WERI-Rb-1 (cell line): Measurements from ENCODE around the gene SLC22A15.

Experiments used
- DNase-seq: peaks from one replicate; pipeline ENCODE4 v3.0.0-alpha.2; 2020
- H3K27ac ChIP-seq: fragments of 250-450 bp; sonication (Bioruptor Pico); 2 replicates; pipeline ENCODE4 v1.5.1; 2020; ENCODE audit warnings: mild to moderate bottlenecking, moderate library complexity
- H3K27me3 ChIP-seq: fragments of 250-450 bp; sonication (Bioruptor Pico); 2 replicates; pipeline ENCODE4 v1.5.1; 2021; ENCODE audit warnings: mild to moderate bottlenecking, low read depth, moderate library complexity; ENCODE audit not compliant: insufficient read depth, severe bottlenecking
- H3K36me3 ChIP-seq: fragments of 250-450 bp; sonication (Bioruptor Pico); 2 replicates; pipeline ENCODE4 v1.5.1; 2020; ENCODE audit warnings: mild to moderate bottlenecking, moderate library complexity
- H3K4me3 ChIP-seq: 2 replicates; pipeline ENCODE4 v1.5.1; 2011; ENCODE audit warnings: low read depth, mild to moderate bottlenecking, control low read depth, low read length
- H3K9me3 ChIP-seq: fragments of 250-450 bp; sonication (Bioruptor Pico); 2 replicates; pipeline ENCODE4 v1.5.1; 2021; ENCODE audit warnings: mild to moderate bottlenecking, moderate library complexity; ENCODE audit not compliant: severe bottlenecking
- TF ChIP-seq, protein P1 (sequence below): IDR thresholded peaks from 2 replicates; pipeline ENCODE4 v1.5.1; 2011; ENCODE audit warnings: low read depth, mild to moderate bottlenecking, control low read depth, inconsistent platforms, low read length

The SLC22A15 gene

DNA sequence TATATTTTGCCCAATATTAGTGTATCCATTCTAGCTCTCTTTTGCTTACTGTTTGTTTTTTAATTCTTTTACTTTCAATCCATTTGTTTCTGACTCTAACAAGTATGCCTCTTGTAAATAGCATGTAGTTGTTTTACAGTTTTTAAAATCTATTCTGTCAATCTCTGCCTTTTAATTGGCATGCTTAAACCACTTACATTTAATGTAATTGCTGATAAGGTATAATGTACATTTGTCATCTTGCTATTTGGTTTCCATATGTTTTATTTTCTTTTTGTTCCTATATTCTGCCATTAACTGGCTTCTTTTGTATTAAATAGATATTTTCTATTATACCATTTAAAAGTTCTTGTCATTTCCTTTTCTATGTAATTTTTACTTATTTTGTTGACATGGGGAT is 118.7 kb downstream of the SLC22A15 start:
- Histone ChIP-seq H3K9me3 (no peaks in the 10 kb centered on the region), H3K4me3 (no peak overlapping the region), H3K27me3 (no peaks in the 10 kb centered on the region), H3K36me3 (no peaks in the 10 kb centered on the region), H3K27ac (no peak overlapping the region)
- no peak for DNase-seq
- TF ChIP-seq, protein P1, sequence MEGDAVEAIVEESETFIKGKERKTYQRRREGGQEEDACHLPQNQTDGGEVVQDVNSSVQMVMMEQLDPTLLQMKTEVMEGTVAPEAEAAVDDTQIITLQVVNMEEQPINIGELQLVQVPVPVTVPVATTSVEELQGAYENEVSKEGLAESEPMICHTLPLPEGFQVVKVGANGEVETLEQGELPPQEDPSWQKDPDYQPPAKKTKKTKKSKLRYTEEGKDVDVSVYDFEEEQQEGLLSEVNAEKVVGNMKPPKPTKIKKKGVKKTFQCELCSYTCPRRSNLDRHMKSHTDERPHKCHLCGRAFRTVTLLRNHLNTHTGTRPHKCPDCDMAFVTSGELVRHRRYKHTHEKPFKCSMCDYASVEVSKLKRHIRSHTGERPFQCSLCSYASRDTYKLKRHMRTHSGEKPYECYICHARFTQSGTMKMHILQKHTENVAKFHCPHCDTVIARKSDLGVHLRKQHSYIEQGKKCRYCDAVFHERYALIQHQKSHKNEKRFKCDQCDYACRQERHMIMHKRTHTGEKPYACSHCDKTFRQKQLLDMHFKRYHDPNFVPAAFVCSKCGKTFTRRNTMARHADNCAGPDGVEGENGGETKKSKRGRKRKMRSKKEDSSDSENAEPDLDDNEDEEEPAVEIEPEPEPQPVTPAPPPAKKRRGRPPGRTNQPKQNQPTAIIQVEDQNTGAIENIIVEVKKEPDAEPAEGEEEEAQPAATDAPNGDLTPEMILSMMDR = no peak

GRCh38 chr1:116096013-116096618 is 119.8 kb downstream of the SLC22A15 start:
- DNase-seq = no peak
- no peaks in the 10 kb centered on the region for H3K9me3 ChIP-seq
- no peaks in the 10 kb centered on the region for H3K36me3 ChIP-seq
- no peaks in the 10 kb centered on the region for H3K27me3 ChIP-seq
- no peak overlapping the region for H3K27ac ChIP-seq
- H3K4me3 ChIP-seq = no peak overlapping the region
- TF ChIP-seq, protein P1 = no peak

GRCh38 chr1:116097626-116098025 is 121.3 kb downstream of the SLC22A15 start:
- H3K9me3 ChIP-seq = no peaks in the 10 kb centered on the region
- no peaks in the 10 kb centered on the region for H3K36me3 ChIP-seq
- no peak overlapping the region for H3K4me3 ChIP-seq
- no peak overlapping the region for H3K27ac ChIP-seq
- no peak for DNase-seq
- TF ChIP-seq, protein P1 = no peak
- H3K27me3 ChIP-seq = no peaks in the 10 kb centered on the region

DNA sequence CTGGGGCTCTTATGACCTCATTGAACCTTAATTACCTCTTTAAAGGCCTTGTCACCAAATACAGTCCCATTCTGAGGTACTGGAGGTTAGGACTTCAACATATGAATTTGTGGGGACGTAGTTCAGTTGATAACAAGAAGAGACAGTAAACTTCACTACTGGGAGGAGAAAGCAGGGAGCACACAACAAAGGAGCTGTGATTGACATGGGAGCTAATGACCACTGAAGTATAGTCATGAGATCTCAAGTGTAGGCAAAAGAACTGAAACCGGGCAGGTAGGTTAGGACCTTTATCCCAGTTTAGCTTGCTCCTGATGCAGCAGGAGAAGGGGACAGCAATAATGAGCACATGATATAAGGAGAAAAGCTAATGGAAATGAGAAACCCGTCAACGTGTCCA is 123.1 kb downstream of the SLC22A15 start:
- Histone ChIP-seq H3K36me3 (no peaks in the 10 kb centered on the region), H3K27ac (no peak overlapping the region), H3K27me3 (no peaks in the 10 kb centered on the region), H3K4me3 (no peak overlapping the region), H3K9me3 (no peaks in the 10 kb centered on the region)
- TF ChIP-seq, protein P1 = no peak
- DNase-seq = no peak

GRCh38 chr1:116099919-116100318 is 123.6 kb downstream of the SLC22A15 start:
- DNase-seq = no peak
- H3K36me3 ChIP-seq = no peaks in the 10 kb centered on the region
- H3K9me3 ChIP-seq = no peaks in the 10 kb centered on the region
- no peaks in the 10 kb centered on the region for H3K27me3 ChIP-seq
- H3K27ac ChIP-seq = no peak overlapping the region
- TF ChIP-seq, protein P1 = no peak
- no peak overlapping the region for H3K4me3 ChIP-seq

- TF ChIP-seq, protein P1 = no peak
- no peaks in the 10 kb centered on the region for H3K27me3 ChIP-seq
- DNase-seq = no peak
- H3K4me3 ChIP-seq = no peak overlapping the region
- no peaks in the 10 kb centered on the region for H3K36me3 ChIP-seq
- H3K27ac ChIP-seq = no peak overlapping the region
- no peaks in the 10 kb centered on the region for H3K9me3 ChIP-seq
Measured at GRCh38 chr1:116104667-116105066, 128.4 kb downstream of the SLC22A15 start.
